HepG2 (cell line): Measurements from ENCODE around the gene TAGAP. TPM values are rescaled to one million over a fixed set of nuclear protein-coding genes. Genes with fewer than 3 reads are reported as not detected.

Experiments used
- ATAC-seq: fragments of 200-7000 bp; cut with Tn5 transposase; 3 replicates; pipeline ENCODE4 v1.9.1; 2020; ENCODE audit warnings: mild to moderate bottlenecking, moderate library complexity
- BruUV-seq: library from RNA; stranded (reverse); fragments of 400-500 nt; replicated peaks from 2 replicates; lab custom pipeline; 2021; lab: Mats Ljungman, UMichigan
- CTCF ChIA-PET: fragments of 300-600 bp; formaldehyde crosslinking; extraction: SDS; loops from one replicate; lab custom pipeline; 2021; ENCODE audit warnings: low total read pairs, inconsistent platforms, low intra/inter-chr PET ratio; lab: Yijun Ruan, JAX
- POLR2A ChIA-PET: fragments of 350-600 bp; sonication (Branson Sonifier 250); formaldehyde crosslinking; loops from one replicate; lab custom pipeline; 2020; ENCODE audit warnings: antibody characterized with exemption, inconsistent platforms; lab: Yijun Ruan, JAX
- DNase-seq: peaks from one replicate; pipeline ENCODE4 v3.0.0-alpha.2; 2015; ENCODE audit warnings: low spot score
- FAIRE-seq: peaks from 3 replicates; lab custom pipeline; 2011; peaks lifted over from hg19 to GRCh38; lab: Jason Lieb, UNC
- H2AFZ ChIP-seq: one replicate; pipeline ENCODE4 v1.6.1; 2011; ENCODE audit warnings: low read length, inconsistent platforms
- H3K27ac ChIP-seq: fragments of 300-600 bp; 3 replicates; pipeline ENCODE4 v1.8.0; 2011; ENCODE audit warnings: mixed run types, mild to moderate bottlenecking, mixed read lengths, low read length, inconsistent platforms; ENCODE audit not compliant: insufficient read depth; ENCODE audit errors: extremely low read length
- H3K27me3 ChIP-seq, 2 experiments: fragments of 200-600 bp in 1 of 2; 2 replicates in 1 of 2; 3 replicates in 1 of 2; pipeline versions ENCODE4 v1.6.0 to v1.8.0; 2011; ENCODE audit warnings: low read length in 2 of 2, mild to moderate bottlenecking in 2 of 2, moderate library complexity in 2 of 2, inconsistent platforms in 1 of 2; ENCODE audit not compliant: insufficient read depth in 2 of 2, control insufficient read depth in 1 of 2
- H3K36me3 ChIP-seq, 2 experiments: fragments of 200-600 bp in 1 of 2; replicated peaks in 1 of 2; 2 replicates in 1 of 2; 3 replicates in 1 of 2; pipeline versions ENCODE4 v1.5.1 to v1.8.0; 2011; ENCODE audit warnings: low read length in 2 of 2, inconsistent platforms in 1 of 2; ENCODE audit not compliant: insufficient read depth in 2 of 2, control insufficient read depth in 1 of 2
- H3K4me1 ChIP-seq: 2 replicates; pipeline ENCODE4 v1.5.1; 2012; ENCODE audit warnings: low read length, inconsistent platforms; ENCODE audit not compliant: insufficient read depth
- H3K4me2 ChIP-seq: 2 replicates; pipeline ENCODE4 v1.6.0; 2011; ENCODE audit warnings: low read depth, low read length, inconsistent platforms
- H3K4me3 ChIP-seq, 3 experiments: fragments of 200-600 bp in 1 of 3; sonication (generic), shearing (Covaris generic) in 1 of 3; replicated peaks in 1 of 3; 2 replicates each; pipeline ENCODE4 v1.5.1; 2011 to 2016; ENCODE audit warnings: low read length in 3 of 3, inconsistent platforms in 2 of 3, low read depth in 2 of 3, mild to moderate bottlenecking in 2 of 3, control low read depth in 1 of 3, mixed read lengths in 1 of 3; ENCODE audit not compliant: insufficient read depth in 1 of 3
- H3K79me2 ChIP-seq: one replicate; pipeline ENCODE4 v1.6.1; 2011; ENCODE audit warnings: low read length, inconsistent platforms; ENCODE audit not compliant: insufficient read depth
- H3K9ac ChIP-seq: 2 replicates; pipeline ENCODE4 v1.6.0; 2011; ENCODE audit warnings: mild to moderate bottlenecking, low read depth, low read length, inconsistent platforms; ENCODE audit not compliant: insufficient read depth
- H3K9me3 ChIP-seq: 2 replicates; pipeline ENCODE4 v1.5.1; 2012; ENCODE audit warnings: mild to moderate bottlenecking, low read length
- H4K20me1 ChIP-seq: 2 replicates; pipeline ENCODE4 v1.6.0; 2011; ENCODE audit warnings: inconsistent platforms, mild to moderate bottlenecking, low read length, moderate library complexity; ENCODE audit not compliant: insufficient read depth
- HOXA9 ChIP-seq: sonication (generic); formaldehyde crosslinking; IDR thresholded peaks from 2 replicates; pipeline ENCODE4 v1.8.1; 2022; ENCODE audit warnings: missing genetic modification reagents, mild to moderate bottlenecking, moderate library complexity, borderline replicate concordance
- ISX ChIP-seq: sonication (generic); formaldehyde crosslinking; conservative IDR thresholded peaks from 2 replicates; pipeline ENCODE4 v1.5.0; 2020; ENCODE audit warnings: missing genetic modification reagents
- RFXAP ChIP-seq: sonication (generic); formaldehyde crosslinking; IDR thresholded peaks from 2 replicates; pipeline ENCODE4 v1.4.0; 2020; ENCODE audit warnings: missing genetic modification reagents, borderline replicate concordance
- SP1 ChIP-seq, 2 experiments: fragments of 450-650 bp in 1 of 2; sonication (generic) in 1 of 2; formaldehyde crosslinking in 1 of 2; IDR thresholded peaks; 2 replicates each; pipeline versions ENCODE4 v1.4.0 to v1.6.1; 2016 to 2020; ENCODE audit warnings: missing genetic modification reagents in 1 of 2
- STAG1 ChIP-seq: sonication (generic); formaldehyde crosslinking; IDR thresholded peaks from 2 replicates; pipeline ENCODE4 v1.4.0; 2020; ENCODE audit warnings: missing genetic modification reagents
- WGBS: methylation state at CpG from one replicate; pipeline ENCODE4 v1.1.6; 2017; ENCODE audit warnings: low lambda C conversion rate; 5-methylcytosine and 5-hydroxymethylcytosine counted together
- in situ Hi-C: cut with HindIII; loops from 2 replicates; pipeline ENCODE4 v1.10.0; 2017; ENCODE audit warnings: low pct_unique_long_range_greater_than_20kb; ENCODE audit not compliant: extremely low pct_ligation_motif_present
- intact Hi-C: fragments of 100-400 bp; cut with micrococcal nuclease; formaldehyde crosslinking; loops from one replicate; pipeline ENCODE4 v1.10.0; 2022; ENCODE audit not compliant: unreplicated experiment
- polyA plus RNA-seq, 8 experiments: library from polyadenylated mRNA; depleted of rRNA in 3 of 8; stranded (reverse) in 7 of 8; unstranded in 1 of 8; fragments of >200 nt; fragmentation: Illumina TruSeq in 4 of 8; extraction: Trizol in 4 of 8; gene quantifications; 2 replicates each; pipeline versions ENCODE4 v1.2.1 to v1.2.3, GENCODE V29; 2011 to 2016; ENCODE audit warnings: low read depth in 4 of 8, missing spikeins in 1 of 8, mixed read lengths in 1 of 8; ENCODE audit not compliant: insufficient read depth in 1 of 8
- total RNA-seq, 5 experiments: library from RNA; depleted of rRNA; stranded (reverse); fragments of >200 nt; fragmentation: Illumina TruSeq; extraction: Trizol; gene quantifications; 2 replicates each; pipeline ENCODE4 v1.2.3, GENCODE V29; 2016; ENCODE audit warnings: low read depth in 1 of 5
- TF ChIP-seq, protein P1 (sequence below): IDR thresholded peaks from 2 replicates; pipeline ENCODE4 v1.6.1; 2018; ENCODE audit warnings: missing genetic modification reagents
- TF ChIP-seq, protein P2 (sequence below): fragments of 450-650 bp; IDR thresholded peaks from 2 replicates; pipeline ENCODE4 v1.6.1; 2016

The TAGAP gene
- total and polyA plus RNA-seq, 2 of the 13 experiments (the other 11 are each of a cell fraction or from before 2014, with no cell fraction given): not detected

DNA sequence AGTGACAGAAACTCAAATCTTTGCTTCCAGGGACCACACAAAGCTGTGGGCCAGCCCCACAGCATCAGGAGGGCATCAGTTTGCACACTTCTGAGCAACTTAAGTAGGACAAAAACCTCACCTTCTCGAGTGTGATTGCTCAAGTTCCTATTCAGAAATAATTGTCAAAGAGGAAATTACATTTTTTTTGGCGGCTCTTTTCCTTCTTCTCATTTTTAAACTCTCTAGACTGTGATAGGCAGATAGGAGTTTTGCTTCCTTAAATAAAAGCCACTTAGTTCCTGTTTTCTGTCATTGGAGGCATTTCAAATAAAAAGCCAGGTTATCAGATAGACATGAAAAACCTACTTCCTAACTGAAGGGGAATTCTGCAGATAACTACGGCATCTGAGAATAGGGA, 11.2 kb upstream of the TAGAP start:
- CTCF ChIA-PET: no interaction called here
- no peak overlapping the region for H3K9ac ChIP-seq
- in situ Hi-C loops: no loop called here
- H3K4me2 ChIP-seq: no peak overlapping the region
- BruUV-seq: no TSS peak
- H3K4me1 ChIP-seq: no peaks in the 10 kb centered on the region
- H3K27ac ChIP-seq: no peak overlapping the region
- no peak for TF ChIP-seq ISX (CRISPR knock-in tag)
- TF ChIP-seq, protein P1, sequence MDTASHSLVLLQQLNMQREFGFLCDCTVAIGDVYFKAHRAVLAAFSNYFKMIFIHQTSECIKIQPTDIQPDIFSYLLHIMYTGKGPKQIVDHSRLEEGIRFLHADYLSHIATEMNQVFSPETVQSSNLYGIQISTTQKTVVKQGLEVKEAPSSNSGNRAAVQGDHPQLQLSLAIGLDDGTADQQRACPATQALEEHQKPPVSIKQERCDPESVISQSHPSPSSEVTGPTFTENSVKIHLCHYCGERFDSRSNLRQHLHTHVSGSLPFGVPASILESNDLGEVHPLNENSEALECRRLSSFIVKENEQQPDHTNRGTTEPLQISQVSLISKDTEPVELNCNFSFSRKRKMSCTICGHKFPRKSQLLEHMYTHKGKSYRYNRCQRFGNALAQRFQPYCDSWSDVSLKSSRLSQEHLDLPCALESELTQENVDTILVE (CRISPR knock-in tag): no peak
- TF ChIP-seq, all 625 proteins: peak for 0
- FAIRE-seq: no peak
- Histone ChIP-seq H3K4me3 (no peak overlapping the region), H3K36me3 (no peaks in the 10 kb centered on the region), H3K9me3 (no peaks in the 10 kb centered on the region), H3K79me2 (no peaks in the 10 kb centered on the region), H3K27me3 (peaks cover 8 to 69% of the 10 kb centered on the region in 2 experiments; a peak in 3 of 5 replicates), H4K20me1 (no peaks in the 10 kb centered on the region), H2AFZ (no peak overlapping the region)
- ATAC-seq: no peak
- intact Hi-C loops: no loop called here
- POLR2A ChIA-PET: no interaction called here
- WGBS: 15% methylated on average over 3 of the region's 3 CpGs
- no peak for DNase-seq

DNA sequence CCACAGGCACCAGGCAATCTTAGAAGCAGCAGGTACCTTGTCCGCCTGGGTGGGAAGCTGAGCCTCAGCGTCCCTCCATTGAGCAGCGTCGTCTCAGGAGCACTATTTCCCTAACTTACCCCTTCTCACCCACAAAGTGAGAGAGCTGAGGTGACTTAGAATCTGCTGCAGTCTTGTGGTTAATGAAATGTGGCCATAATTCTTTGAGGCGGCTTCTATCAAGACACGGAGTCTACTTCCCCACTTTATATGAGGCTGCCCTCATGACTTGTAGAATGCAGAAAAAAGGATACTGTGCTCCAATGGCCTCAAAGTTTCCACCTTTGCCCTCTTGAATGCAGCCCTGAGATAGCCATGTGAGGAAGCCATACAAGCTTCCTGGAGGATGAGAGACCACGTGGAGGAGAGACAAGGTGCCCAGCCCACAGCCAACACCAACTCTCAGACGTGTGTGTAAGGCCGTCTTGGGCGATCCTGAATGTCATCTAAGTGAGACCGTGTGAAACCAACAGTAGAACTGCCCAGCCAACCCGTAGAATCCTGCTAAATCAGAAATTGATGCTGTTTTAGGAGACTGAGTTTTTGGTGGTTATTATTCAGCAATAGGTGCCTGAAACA, 9.1 kb upstream of the TAGAP start:
- Histone ChIP-seq H2AFZ (no peak overlapping the region), H3K27ac (no peak overlapping the region), H3K4me3 (no peak overlapping the region), H3K36me3 (no peaks in the 10 kb centered on the region), H3K4me2 (no peak overlapping the region), H3K9ac (no peak overlapping the region), H3K4me1 (no peaks in the 10 kb centered on the region), H3K27me3 (peaks cover 9 to 57% of the 10 kb centered on the region in 2 experiments; a peak in 3 of 5 replicates), H3K9me3 (no peaks in the 10 kb centered on the region), H3K79me2 (no peaks in the 10 kb centered on the region), H4K20me1 (no peaks in the 10 kb centered on the region)
- in situ Hi-C loops (no loop called here), intact Hi-C loops (no loop called here)
- ATAC-seq (no peak), DNase-seq (no peak), FAIRE-seq (no peak)
- POLR2A ChIA-PET: no interaction called here
- WGBS: 30% methylated on average over 12 of the region's 12 CpGs
- CTCF ChIA-PET: no interaction called here
- TF ChIP-seq, protein P2, sequence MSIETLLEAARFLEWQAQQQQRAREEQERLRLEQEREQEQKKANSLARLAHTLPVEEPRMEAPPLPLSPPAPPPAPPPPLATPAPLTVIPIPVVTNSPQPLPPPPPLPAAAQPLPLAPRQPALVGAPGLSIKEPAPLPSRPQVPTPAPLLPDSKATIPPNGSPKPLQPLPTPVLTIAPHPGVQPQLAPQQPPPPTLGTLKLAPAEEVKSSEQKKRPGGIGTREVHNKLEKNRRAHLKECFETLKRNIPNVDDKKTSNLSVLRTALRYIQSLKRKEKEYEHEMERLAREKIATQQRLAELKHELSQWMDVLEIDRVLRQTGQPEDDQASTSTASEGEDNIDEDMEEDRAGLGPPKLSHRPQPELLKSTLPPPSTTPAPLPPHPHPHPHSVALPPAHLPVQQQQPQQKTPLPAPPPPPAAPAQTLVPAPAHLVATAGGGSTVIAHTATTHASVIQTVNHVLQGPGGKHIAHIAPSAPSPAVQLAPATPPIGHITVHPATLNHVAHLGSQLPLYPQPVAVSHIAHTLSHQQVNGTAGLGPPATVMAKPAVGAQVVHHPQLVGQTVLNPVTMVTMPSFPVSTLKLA: peak; percentile 75; the same call in 1 of the 2 replicates
- TF ChIP-seq SP1 (IDR thresholded peaks at IDR 0.05) (no peak), SP1 (CRISPR knock-in tag; IDR thresholded peaks at IDR 0.05) (no peak), STAG1 (CRISPR knock-in tag) (no peak), HOXA9 (CRISPR knock-in tag) (no peak), RFXAP (CRISPR knock-in tag) (no peak)
- no TSS peak for BruUV-seq
